GM23338 (cell line): Measurements from ENCODE around the gene COQ10A. TPM values are rescaled to one million over a fixed set of nuclear protein-coding genes. Genes with fewer than 3 reads are reported as not detected.

ENCODE experiments used
- ATAC-seq: fragments of 200-7000 bp; cut with Tn5 transposase; 3 replicates; pipeline ENCODE4 v1.9.1; 2020
- DNase-seq: peaks from one replicate; pipeline ENCODE4 v3.0.0-alpha.2; 2015; ENCODE audit warnings: low spot score
- H2AFZ ChIP-seq: fragments of 200-600 bp; sonication (generic); 2 replicates; pipeline ENCODE4 v1.8.0; 2016; ENCODE audit warnings: antibody characterized with exemption, mild to moderate bottlenecking, moderate library complexity
- H3F3A ChIP-seq: fragments of 200-600 bp; sonication (generic); replicated peaks from 2 replicates; pipeline ENCODE4 v1.8.0; 2017; ENCODE audit warnings: antibody characterized with exemption, mixed run types, low read depth
- H3K27ac ChIP-seq: fragments of 200-600 bp; sonication (generic); 2 replicates; pipeline ENCODE4 v1.6.1; 2016; ENCODE audit warnings: low read depth
- H3K27me3 ChIP-seq: fragments of 200-600 bp; sonication (generic); 2 replicates; pipeline ENCODE4 v1.8.0; 2016; ENCODE audit warnings: mild to moderate bottlenecking, mixed run types, moderate library complexity; ENCODE audit not compliant: insufficient read depth
- H3K36me3 ChIP-seq: fragments of 200-600 bp; sonication (generic); 2 replicates; pipeline ENCODE4 v1.8.0; 2016; ENCODE audit warnings: mild to moderate bottlenecking; ENCODE audit not compliant: insufficient read depth
- H3K4me1 ChIP-seq: fragments of 200-600 bp; sonication (generic); 2 replicates; pipeline ENCODE4 v1.8.0; 2016; ENCODE audit warnings: mild to moderate bottlenecking, moderate library complexity; ENCODE audit not compliant: insufficient read depth
- H3K4me2 ChIP-seq: fragments of 200-600 bp; sonication (generic); 2 replicates; pipeline ENCODE4 v1.7.1; 2017; ENCODE audit warnings: mixed run types
- H3K4me3 ChIP-seq: fragments of 200-600 bp; sonication (generic); 2 replicates; pipeline ENCODE4 v1.6.1; 2016; ENCODE audit warnings: mixed run types
- H3K79me2 ChIP-seq: fragments of 200-600 bp; sonication (generic); replicated peaks from 2 replicates; pipeline ENCODE4 v1.8.0; 2017; ENCODE audit warnings: mild to moderate bottlenecking; ENCODE audit not compliant: insufficient read depth
- H3K9me2 ChIP-seq: fragments of 200-600 bp; sonication (generic); 2 replicates; pipeline ENCODE4 v1.8.0; 2017; ENCODE audit not compliant: insufficient read depth
- H4K20me1 ChIP-seq: fragments of 200-600 bp; sonication (generic); replicated peaks from 2 replicates; pipeline ENCODE4 v1.8.0; 2017; ENCODE audit warnings: mild to moderate bottlenecking; ENCODE audit not compliant: insufficient read depth
- H3K27ac Mint-ChIP-seq: 2 replicates; pipeline ENCODE4 v1.8.0; 2020; ENCODE audit warnings: inconsistent platforms, mild to moderate bottlenecking, moderate library complexity, mixed read lengths
- H3K27me3 Mint-ChIP-seq: 3 replicates; pipeline ENCODE4 v1.8.0; 2022; ENCODE audit warnings: low read depth, mild to moderate bottlenecking, moderate library complexity, mixed read lengths, inconsistent platforms; ENCODE audit not compliant: insufficient read depth, poor library complexity
- H3K36me3 Mint-ChIP-seq: 3 replicates; pipeline ENCODE4 v1.8.0; 2021; ENCODE audit warnings: low read depth, mild to moderate bottlenecking, inconsistent platforms, moderate library complexity, mixed read lengths
- H3K4me1 Mint-ChIP-seq: 3 replicates; pipeline ENCODE4 v1.8.0; 2020; ENCODE audit warnings: mild to moderate bottlenecking, inconsistent platforms, mixed read lengths
- H3K4me3 Mint-ChIP-seq: 3 replicates; pipeline ENCODE4 v1.8.0; 2021; ENCODE audit warnings: moderate library complexity, mild to moderate bottlenecking, inconsistent platforms, mixed read lengths
- H3K9me3 Mint-ChIP-seq: 3 replicates; pipeline ENCODE4 v1.8.0; 2020; ENCODE audit warnings: moderate library complexity, mild to moderate bottlenecking, inconsistent platforms, mixed read lengths
- CREB1 ChIP-seq: fragments of 250-450 bp; sonication (Bioruptor Pico); IDR thresholded peaks from 2 replicates; pipeline ENCODE4 v1.5.0; 2020; ENCODE audit warnings: low read depth, mild to moderate bottlenecking, moderate library complexity
- CTCF ChIP-seq, 2 experiments: fragments of 200-600 bp in 1 of 2; sonication (generic) in 1 of 2; conservative IDR thresholded peaks; 2 replicates each; pipeline versions ENCODE4 v1.5.1 to v1.6.1; 2016 to 2017; ENCODE audit warnings: antibody characterized with exemption in 2 of 2, low read depth in 2 of 2, mild to moderate bottlenecking in 2 of 2, moderate library complexity in 1 of 2
- ETS1 ChIP-seq: IDR thresholded peaks from 2 replicates; pipeline ENCODE4 v1.6.1; 2016; ENCODE audit warnings: antibody characterized with exemption
- EZH2 ChIP-seq: fragments of 200-600 bp; sonication (generic); IDR thresholded peaks from one replicate; pipeline ENCODE4 v1.8.0; 2017; ENCODE audit warnings: antibody characterized with exemption, mild to moderate bottlenecking, low read depth; ENCODE audit not compliant: unreplicated experiment
- EZH2phosphoT487 ChIP-seq: fragments of 200-600 bp; sonication (generic); IDR thresholded peaks from one replicate; pipeline ENCODE4 v1.8.1; 2018; ENCODE audit warnings: antibody characterized with exemption; ENCODE audit not compliant: unreplicated experiment
- JUNB ChIP-seq: IDR thresholded peaks from one replicate; pipeline ENCODE4 v1.6.1; 2016; ENCODE audit warnings: antibody characterized with exemption; ENCODE audit not compliant: unreplicated experiment
- NANOG ChIP-seq: IDR thresholded peaks from 2 replicates; pipeline ENCODE4 v1.6.1; 2016; ENCODE audit warnings: antibody characterized with exemption, borderline replicate concordance
- POLR2AphosphoS5 ChIP-seq: IDR thresholded peaks from 2 replicates; pipeline ENCODE4 v1.6.1; 2016; ENCODE audit warnings: antibody characterized with exemption, low read depth
- REST ChIP-seq: IDR thresholded peaks from one replicate; pipeline ENCODE4 v1.6.1; 2018; ENCODE audit warnings: antibody characterized with exemption; ENCODE audit not compliant: unreplicated experiment
- STAT1 ChIP-seq: IDR thresholded peaks from one replicate; pipeline ENCODE4 v1.6.1; 2016; ENCODE audit warnings: antibody characterized with exemption; ENCODE audit not compliant: unreplicated experiment
- ZNF114 ChIP-seq: fragments of 250-450 bp; sonication (Bioruptor Pico); IDR thresholded peaks from 2 replicates; pipeline ENCODE4 v1.5.0; 2020; ENCODE audit warnings: mild to moderate bottlenecking, moderate library complexity
- ZNF331 ChIP-seq: fragments of 250-450 bp; sonication (Bioruptor Pico); IDR thresholded peaks from 2 replicates; pipeline ENCODE4 v1.5.0; 2020; ENCODE audit warnings: low read depth, mild to moderate bottlenecking, moderate library complexity
- ZNF462 ChIP-seq: fragments of 250-450 bp; sonication (Bioruptor Pico); IDR thresholded peaks from 2 replicates; pipeline ENCODE4 v1.5.0; 2020; ENCODE audit warnings: mild to moderate bottlenecking, moderate library complexity
- polyA plus RNA-seq: library from polyadenylated mRNA; unstranded; fragments of >200 nt; fragmentation: Nextera tagmentation; extraction: Ambion mirVana; gene quantifications from 2 replicates; pipeline ENCODE4 v1.2.1, GENCODE V29; 2016
- total RNA-seq: library from RNA; depleted of rRNA; stranded (reverse); fragments of >200 nt; shearing (Covaris generic); gene quantifications from 2 replicates; pipeline ENCODE4 v1.2.3, GENCODE V29; 2014

The COQ10A gene
- total and polyA plus RNA-seq, 2 experiments from 2014 or later = 12.8 to 15.2 TPM

- H3K27me3 Mint-ChIP-seq = peaks cover 17% of the 10 kb centered on the region
Observed at GRCh38 chr12:56236091-56236490, 30.7 kb upstream of the COQ10A start.

More at GRCh38 chr12:56236091-56236490, 30.7 kb upstream of the COQ10A start:
- H3K27ac Mint-ChIP-seq = no peak overlapping the region
- no peaks in the 10 kb centered on the region for H3K9me2 ChIP-seq
- no peak for TF ChIP-seq POLR2AphosphoS5
- TF ChIP-seq ETS1 = no peak
- no peak for TF ChIP-seq STAT1
- no peak for TF ChIP-seq ZNF114 (CRISPR knock-in tag)
- TF ChIP-seq NANOG = no peak
- no peak for TF ChIP-seq EZH2phosphoT487
- TF ChIP-seq JUNB = no peak
- no peak for TF ChIP-seq ZNF331 (CRISPR knock-in tag)
- TF ChIP-seq EZH2 = no peak
- TF ChIP-seq CTCF (conservative IDR thresholded peaks at IDR 0.05; ENCODE audit: low read depth in 2 of 2) = no peak
- no peak for TF ChIP-seq CREB1
- TF ChIP-seq ZNF462 (CRISPR knock-in tag) = no peak
- no peak for TF ChIP-seq REST
- peaks cover 7% of the 10 kb centered on the region; the same call in 1 of the 2 replicates for H4K20me1 ChIP-seq
- peaks cover 10% of the 10 kb centered on the region; the same call in 2 of the 3 replicates for H3K4me1 Mint-ChIP-seq
- no peak overlapping the region for H2AFZ ChIP-seq
- no peak overlapping the region for H3K4me3 Mint-ChIP-seq
- ATAC-seq = no peak
- H3K9me3 Mint-ChIP-seq = no peaks in the 10 kb centered on the region
- no peak overlapping the region for H3K4me2 ChIP-seq
- H3K36me3 Mint-ChIP-seq = peaks cover 6% of the 10 kb centered on the region
- no peaks in the 10 kb centered on the region for H3K79me2 ChIP-seq
- H3K4me3 ChIP-seq = no peak overlapping the region
- peaks cover 4% of the 10 kb centered on the region; the same call in 1 of the 2 replicates for H3F3A ChIP-seq
- H3K27ac ChIP-seq = no peak overlapping the region
- no peak for DNase-seq
- H3K4me1 ChIP-seq = no peaks in the 10 kb centered on the region
- H3K27me3 ChIP-seq = peaks cover 5% of the 10 kb centered on the region; the same call in 1 of the 2 replicates
- 0 out of 2 replicates have a peak, but pooled peaks cover 6% of the 10 kb centered on the region for H3K36me3 ChIP-seq
